Thyroid gland (tissue), 4 donors: Measurements from ENCODE around the gene CASP8. TPM values are rescaled to one million over a fixed set of nuclear protein-coding genes. Genes with fewer than 3 reads are reported as not detected.
"Not testable (repeated sequence)": the region's sequence is repeated elsewhere in the genome, so short reads cannot be mapped to it uniquely, and the experiment has no call there.

ENCODE experiments used
- DNase-seq, 2 donors: peaks; one replicate each; pipeline ENCODE4 v3.0.0-alpha.2; 2019
- H3K27ac ChIP-seq, 3 donors: fragments of 200-600 bp; sonication (generic); 1 replicate in 2 of 3; 2 replicates in 1 of 3; pipeline ENCODE4 v1.5.1; 2016 to 2019; ENCODE audit warnings: mild to moderate bottlenecking in 1 of 3, moderate library complexity in 1 of 3
- H3K27me3 ChIP-seq: fragments of 200-600 bp; sonication (generic); one replicate; pipeline ENCODE4 v1.5.1; 2019
- H3K36me3 ChIP-seq, 2 donors: fragments of 200-600 bp; sonication (generic); one replicate each; pipeline ENCODE4 v1.5.1; 2016 to 2019
- H3K4me1 ChIP-seq, 2 donors: fragments of 200-600 bp; sonication (generic); one replicate each; pipeline ENCODE4 v1.5.1; 2017 to 2019
- H3K4me3 ChIP-seq, 3 donors: fragments of 200-600 bp; sonication (generic); replicated peaks in 1 of 3; 1 replicate in 2 of 3; 2 replicates in 1 of 3; pipeline ENCODE4 v1.5.1; 2016; ENCODE audit warnings: mild to moderate bottlenecking in 1 of 3
- H3K9me3 ChIP-seq: fragments of 200-600 bp; sonication (generic); one replicate; pipeline ENCODE4 v1.5.1; 2017
- POLR2A ChIP-seq, 2 donors: fragments of 450-650 bp; IDR thresholded peaks; one replicate each; pipeline ENCODE4 v1.6.1; 2017; ENCODE audit warnings: antibody characterized with exemption in 2 of 2, mild to moderate bottlenecking in 2 of 2, moderate library complexity in 1 of 2
- WGBS, 2 donors: methylation state at CpG; one replicate each; pipeline ENCODE4 v1.1.5; 2017; 5-methylcytosine and 5-hydroxymethylcytosine counted together
- intact Hi-C: fragments of 100-400 bp; cut with DNase I; formaldehyde crosslinking; loops from one replicate; pipeline ENCODE4 v1.15.1; 2023
- total RNA-seq, 4 donors: library from RNA; depleted of rRNA; stranded (reverse); fragments of >200 nt; gene quantifications; one replicate each; pipeline ENCODE4 v1.2.3, GENCODE V29; 2016
- TF ChIP-seq, protein P1 (sequence below), 6 experiments: fragments of 200-600 bp in 3 of 6; fragments of 450-650 bp in 3 of 6; sonication (generic) in 3 of 6; IDR thresholded peaks; one replicate each; pipeline ENCODE4 v1.5.1; 2016 to 2019; ENCODE audit warnings: antibody characterized with exemption in 6 of 6, mild to moderate bottlenecking in 2 of 6, inconsistent platforms in 1 of 6, moderate library complexity in 1 of 6

Gene CASP8
- total RNA-seq, 4 donors from 2014 or later, result 8.7 to 14.1 (median 9.6) TPM

DNA sequence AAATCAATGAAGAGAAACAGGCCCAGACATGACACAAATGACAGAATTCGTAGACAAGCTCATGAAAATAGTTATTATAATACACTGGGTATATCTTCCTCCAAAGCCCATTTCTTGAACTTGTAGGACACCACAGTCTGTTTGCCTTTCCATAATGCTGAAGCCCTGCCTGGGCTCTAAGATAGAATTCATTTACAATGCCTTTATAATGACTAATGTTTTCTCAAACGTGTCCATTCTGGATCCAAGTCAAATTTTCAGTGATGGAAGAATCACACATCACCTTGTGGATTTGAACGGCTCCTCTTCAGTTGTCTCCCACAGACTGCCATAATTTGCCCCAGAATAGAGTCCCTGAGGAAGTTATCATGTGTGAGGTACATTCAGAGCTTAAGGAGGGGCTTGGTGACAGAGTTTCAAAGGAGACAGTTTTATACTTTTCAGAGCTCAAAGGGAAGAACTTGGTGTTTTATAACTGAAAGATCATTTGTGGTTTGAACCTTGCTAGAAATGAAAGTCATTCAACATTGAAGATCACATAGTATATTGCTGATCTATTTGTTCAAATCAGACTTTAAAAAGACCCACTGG lies 38.2 kb downstream of the CASP8 start:
- H3K27me3 ChIP-seq, result no peaks in the 10 kb centered on the region
- no peaks in the 10 kb centered on the region for H3K9me3 ChIP-seq
- no peak overlapping the region for H3K27ac ChIP-seq
- no peak overlapping the region for H3K4me3 ChIP-seq
- no peak for DNase-seq
- WGBS, 2 donors, result 73 to 91% methylated on average over 3 of the region's 3 CpGs
- no peaks in the 10 kb centered on the region for H3K4me1 ChIP-seq
- TF ChIP-seq POLR2A (IDR thresholded peaks at IDR 0.05), result no peak
- TF ChIP-seq, protein P1, sequence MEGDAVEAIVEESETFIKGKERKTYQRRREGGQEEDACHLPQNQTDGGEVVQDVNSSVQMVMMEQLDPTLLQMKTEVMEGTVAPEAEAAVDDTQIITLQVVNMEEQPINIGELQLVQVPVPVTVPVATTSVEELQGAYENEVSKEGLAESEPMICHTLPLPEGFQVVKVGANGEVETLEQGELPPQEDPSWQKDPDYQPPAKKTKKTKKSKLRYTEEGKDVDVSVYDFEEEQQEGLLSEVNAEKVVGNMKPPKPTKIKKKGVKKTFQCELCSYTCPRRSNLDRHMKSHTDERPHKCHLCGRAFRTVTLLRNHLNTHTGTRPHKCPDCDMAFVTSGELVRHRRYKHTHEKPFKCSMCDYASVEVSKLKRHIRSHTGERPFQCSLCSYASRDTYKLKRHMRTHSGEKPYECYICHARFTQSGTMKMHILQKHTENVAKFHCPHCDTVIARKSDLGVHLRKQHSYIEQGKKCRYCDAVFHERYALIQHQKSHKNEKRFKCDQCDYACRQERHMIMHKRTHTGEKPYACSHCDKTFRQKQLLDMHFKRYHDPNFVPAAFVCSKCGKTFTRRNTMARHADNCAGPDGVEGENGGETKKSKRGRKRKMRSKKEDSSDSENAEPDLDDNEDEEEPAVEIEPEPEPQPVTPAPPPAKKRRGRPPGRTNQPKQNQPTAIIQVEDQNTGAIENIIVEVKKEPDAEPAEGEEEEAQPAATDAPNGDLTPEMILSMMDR (IDR thresholded peaks at IDR 0.05), result no peak
- intact Hi-C loops, result no loop called here
- H3K36me3 ChIP-seq, result no peaks in the 10 kb centered on the region

DNA sequence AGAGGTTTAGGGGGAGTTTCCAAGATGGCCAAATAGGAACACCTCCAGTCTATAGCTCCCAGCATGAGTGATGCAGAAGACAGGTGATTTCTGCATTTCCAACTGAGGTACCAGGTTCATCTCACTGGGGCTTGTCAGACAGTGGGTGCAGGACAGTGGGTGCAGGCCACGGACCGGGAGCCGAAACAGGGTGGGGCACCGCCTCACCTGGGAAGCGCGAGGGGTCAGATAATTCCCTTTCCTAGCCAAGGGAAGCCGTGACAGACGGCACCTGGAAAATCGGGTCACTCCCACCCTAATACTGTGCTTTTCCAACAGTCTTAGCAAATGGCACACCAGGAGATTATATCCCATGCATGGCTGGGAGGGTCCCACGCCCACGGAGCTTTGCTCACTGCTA lies 39.6 kb downstream of the CASP8 start:
- intact Hi-C loops, H3K9me3 ChIP-seq, H3K27me3 ChIP-seq, H3K4me3 ChIP-seq, H3K27ac ChIP-seq, H3K4me1 ChIP-seq, H3K36me3 ChIP-seq, DNase-seq: not testable (repeated sequence)
- 95 to 98% methylated on average over 11 of the region's 11 CpGs for WGBS, 2 donors

DNA sequence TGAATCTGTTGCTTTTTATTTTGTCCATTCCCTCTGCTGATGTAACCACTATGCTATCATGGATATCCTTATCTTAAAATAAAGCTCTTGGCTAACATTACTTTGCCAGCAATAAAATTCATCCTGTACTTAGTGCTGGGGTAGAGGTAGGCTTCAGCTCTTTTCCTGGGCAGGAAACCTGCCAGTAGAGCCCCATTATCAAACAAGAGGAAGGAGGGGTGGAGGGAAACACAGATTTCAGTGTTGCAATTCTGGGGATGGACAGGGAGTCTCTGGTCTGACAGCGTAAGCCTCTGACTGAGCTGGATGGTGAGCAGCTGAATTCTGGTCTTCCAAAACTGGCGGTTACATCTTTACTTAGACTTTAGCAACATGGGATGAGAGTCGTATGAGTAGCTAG lies 47.5 kb downstream of the CASP8 start:
- H3K27me3 ChIP-seq, result no peaks in the 10 kb centered on the region
- no peak for DNase-seq
- peaks cover 0 to 8% of the 10 kb centered on the region in 2 donors for H3K36me3 ChIP-seq
- WGBS, 2 donors, result 94 to 97% methylated on average over 3 of the region's 3 CpGs
- H3K4me1 ChIP-seq, result no peaks in the 10 kb centered on the region
- intact Hi-C loops, result no loop called here
- H3K9me3 ChIP-seq, result no peaks in the 10 kb centered on the region
- no peak for TF ChIP-seq POLR2A (IDR thresholded peaks at IDR 0.05)
- TF ChIP-seq, protein P1 (IDR thresholded peaks at IDR 0.05), result no peak
- no peak overlapping the region for H3K4me3 ChIP-seq
- H3K27ac ChIP-seq, result no peak overlapping the region

DNA sequence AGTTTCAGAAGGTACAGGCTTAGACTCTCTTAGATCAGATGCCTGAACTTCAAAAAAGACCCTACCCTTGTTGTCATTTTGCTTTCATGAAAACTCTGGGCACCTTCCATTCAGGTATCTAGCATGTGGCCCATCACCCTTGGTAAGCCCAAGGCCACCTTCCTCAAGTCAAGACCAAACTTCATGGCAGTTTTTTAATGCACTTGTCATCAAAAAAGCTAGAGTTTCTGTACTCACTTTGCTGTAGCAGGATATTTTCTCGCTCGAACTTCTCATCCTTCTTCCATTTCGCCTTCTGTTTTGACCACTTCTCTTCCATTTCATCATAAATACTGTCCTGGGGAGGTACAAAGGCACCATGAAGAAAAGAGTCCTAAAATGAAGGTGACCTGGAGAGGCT lies 48.6 kb downstream of the CASP8 start:
- intact Hi-C loops, result no loop called here
- no peak for DNase-seq
- Histone ChIP-seq H3K9me3 (no peaks in the 10 kb centered on the region), H3K4me1 (no peaks in the 10 kb centered on the region), H3K4me3 (no peak overlapping the region), H3K27me3 (no peaks in the 10 kb centered on the region), H3K36me3 (peaks cover 0 to 8% of the 10 kb centered on the region in 2 donors), H3K27ac (no peak overlapping the region)
- WGBS, 2 donors, result 99 to 100% methylated on average over 3 of the region's 3 CpGs
- TF ChIP-seq, protein P1 (IDR thresholded peaks at IDR 0.05), result no peak
- no peak for TF ChIP-seq POLR2A (IDR thresholded peaks at IDR 0.05)

DNA sequence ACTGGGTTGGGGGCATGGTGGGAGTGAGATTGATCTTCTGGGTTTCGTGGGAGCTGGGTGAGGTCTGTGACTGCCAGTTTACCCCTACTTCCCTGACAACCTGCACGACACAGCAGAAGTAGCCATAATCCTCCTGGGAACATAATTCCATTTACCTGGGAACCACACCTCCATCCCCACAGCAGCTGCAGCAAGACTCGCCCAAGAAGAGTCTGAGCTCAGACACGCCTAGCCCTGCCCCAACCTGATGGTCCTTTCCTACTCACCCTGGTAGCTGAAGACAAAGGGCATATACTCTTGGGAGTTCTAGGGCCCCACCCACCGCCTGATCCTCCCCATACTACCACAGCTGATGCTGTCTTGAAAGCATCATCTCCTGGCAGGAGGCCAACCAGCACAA lies 53.0 kb downstream of the CASP8 start:
- Histone ChIP-seq H3K9me3 (no peaks in the 10 kb centered on the region), H3K4me1 (no peaks in the 10 kb centered on the region), H3K4me3 (no peak overlapping the region), H3K36me3 (peaks cover 0 to under 1% of the 10 kb centered on the region in 2 donors), H3K27ac (no peak overlapping the region), H3K27me3 (no peaks in the 10 kb centered on the region)
- TF ChIP-seq, protein P1 (IDR thresholded peaks at IDR 0.05), result no peak
- no peak for TF ChIP-seq POLR2A (IDR thresholded peaks at IDR 0.05)
- DNase-seq, result no peak
- 75 to 93% methylated on average over 5 of the region's 5 CpGs for WGBS, 2 donors
- intact Hi-C loops, result no loop called here
